SK-N-MC (cell line): ENCODE data around the gene PRSS56.

ENCODE experiments used
- EZH2 ChIP-seq: fragments of 200-600 bp; sonication (generic); IDR thresholded peaks from one replicate; pipeline ENCODE4 v1.6.1; 2017; ENCODE audit warnings: antibody characterized with exemption
- POLR2AphosphoS5 ChIP-seq: IDR thresholded peaks from 2 replicates; pipeline ENCODE4 v1.6.1; 2012; ENCODE audit warnings: mild to moderate bottlenecking, low read depth, low read length, borderline replicate concordance

GRCh38 chr2:232551250-232551638, 31.1 kb downstream of the PRSS56 start:
- TF ChIP-seq POLR2AphosphoS5, result no peak
- no peak for TF ChIP-seq EZH2
